BLaER1 treated with 17β-estradiol and CSF1 and Interleukin-3, amounts not matched to agents 10 nM and 100 nM (cell line): ENCODE data around the gene AGAP1.

Experiments used
- H3K27ac ChIP-seq, 11 experiments: shearing (Covaris generic); formaldehyde crosslinking; 2 replicates each; pipeline ENCODE4 v1.8.1; 2022
- H3K27me3 ChIP-seq, 11 experiments: shearing (Covaris generic); formaldehyde crosslinking; 2 replicates each; pipeline ENCODE4 v1.8.1; 2022
- H3K36me3 ChIP-seq, 11 experiments: shearing (Covaris generic); formaldehyde crosslinking; 2 replicates each; pipeline ENCODE4 v1.8.1; 2022
- H3K4me1 ChIP-seq, 10 experiments: shearing (Covaris generic); formaldehyde crosslinking; 2 replicates each; pipeline ENCODE4 v1.8.1; 2022
- H3K4me2 ChIP-seq, 11 experiments: shearing (Covaris generic); formaldehyde crosslinking; 2 replicates each; pipeline ENCODE4 v1.8.1; 2022
- H3K4me3 ChIP-seq, 10 experiments: shearing (Covaris generic); formaldehyde crosslinking; 2 replicates each; pipeline ENCODE4 v1.8.1; 2022
- H3K9ac ChIP-seq, 11 experiments: shearing (Covaris generic); formaldehyde crosslinking; 2 replicates each; pipeline ENCODE4 v1.8.1; 2022
- H3K9me3 ChIP-seq, 11 experiments: shearing (Covaris generic); formaldehyde crosslinking; replicated peaks in 1 of 11; 2 replicates each; pipeline ENCODE4 v1.8.1; 2022
- H4K20me1 ChIP-seq, 11 experiments: shearing (Covaris generic); formaldehyde crosslinking; 2 replicates each; pipeline ENCODE4 v1.8.1; 2022
- Cebpa-rat ChIP-seq, 11 experiments: shearing (Covaris generic); IDR thresholded peaks; 2 replicates each; pipeline ENCODE4 v1.8.1; 2022

Gene AGAP1

DNA sequence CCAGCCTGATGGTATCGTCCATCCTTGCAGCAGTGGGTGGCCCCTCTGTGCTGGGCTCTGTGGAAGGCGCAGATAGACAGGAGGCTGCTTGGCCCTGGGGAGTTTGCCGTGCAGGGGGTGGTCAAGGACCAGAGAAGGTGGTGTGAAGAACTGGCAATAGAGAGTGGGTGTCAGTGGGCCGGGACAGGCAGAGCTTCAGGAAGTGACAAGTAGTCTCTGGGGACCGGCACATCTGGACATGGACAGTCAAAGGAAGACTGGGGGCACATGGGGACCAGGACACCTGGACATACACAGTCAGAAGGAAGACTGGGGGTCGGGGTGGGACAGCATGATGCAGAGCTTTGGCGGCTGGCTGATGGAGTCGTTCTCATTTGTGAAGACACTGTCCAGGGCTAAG is 335.9 kb downstream of the AGAP1 start:
- Histone ChIP-seq H3K27me3 (no peaks in the 10 kb centered on the region), H3K27ac (no peak overlapping the region), H4K20me1 (no peaks in the 10 kb centered on the region; a peak in 1 of 22 replicates), H3K4me2 (no peak overlapping the region), H3K36me3 (peaks cover 0 to 85% (median 58%) of the 10 kb centered on the region in 11 experiments; a peak in 16 of 22 replicates), H3K4me3 (no peak overlapping the region), H3K9ac (no peak overlapping the region), H3K4me1 (0 out of 20 replicates have a peak, but pooled peaks cover 0 to 5% (median 0%) of the 10 kb centered on the region in 10 experiments), H3K9me3 (peaks cover 0 to 5% (median 0%) of the 10 kb centered on the region in 11 experiments; a peak in 1 of 22 replicates)
- TF ChIP-seq Cebpa-rat (IDR thresholded peaks at IDR 0.05) = no peak

DNA sequence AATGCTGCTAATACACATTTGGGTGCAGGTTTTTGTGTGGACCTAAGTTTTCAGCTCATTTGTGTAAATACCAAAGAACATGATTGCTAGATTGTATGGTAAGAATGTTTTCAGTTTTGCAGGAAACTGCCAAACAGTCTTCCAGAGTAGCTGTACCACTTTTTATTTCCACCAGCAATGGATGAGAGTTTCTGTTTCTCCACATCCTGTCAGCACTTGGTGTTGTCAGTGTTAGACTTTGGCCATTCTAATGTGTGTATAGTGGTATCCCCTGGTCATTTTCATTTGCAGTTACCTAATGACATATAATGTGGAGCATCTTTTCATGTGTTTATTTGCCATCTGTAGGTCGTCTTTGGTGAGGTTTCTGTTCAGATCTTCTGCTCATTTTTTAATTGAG is 337.9 kb downstream of the AGAP1 start:
- Histone ChIP-seq H3K9me3 (peaks cover 0 to 5% (median 0%) of the 10 kb centered on the region in 11 experiments; a peak in 1 of 22 replicates), H4K20me1 (peaks cover 0 to 4% (median 0%) of the 10 kb centered on the region in 11 experiments; a peak in 1 of 22 replicates), H3K27me3 (no peaks in the 10 kb centered on the region), H3K27ac (no peak overlapping the region), H3K4me2 (no peak overlapping the region), H3K4me1 (peaks cover 0 to 16% (median 0%) of the 10 kb centered on the region in 10 experiments; a peak in 5 of 20 replicates), H3K36me3 (peaks cover 0 to 78% (median 53%) of the 10 kb centered on the region in 11 experiments; a peak in 16 of 22 replicates), H3K9ac (no peak overlapping the region), H3K4me3 (no peak overlapping the region)
- no peak for TF ChIP-seq Cebpa-rat (IDR thresholded peaks at IDR 0.05)

DNA sequence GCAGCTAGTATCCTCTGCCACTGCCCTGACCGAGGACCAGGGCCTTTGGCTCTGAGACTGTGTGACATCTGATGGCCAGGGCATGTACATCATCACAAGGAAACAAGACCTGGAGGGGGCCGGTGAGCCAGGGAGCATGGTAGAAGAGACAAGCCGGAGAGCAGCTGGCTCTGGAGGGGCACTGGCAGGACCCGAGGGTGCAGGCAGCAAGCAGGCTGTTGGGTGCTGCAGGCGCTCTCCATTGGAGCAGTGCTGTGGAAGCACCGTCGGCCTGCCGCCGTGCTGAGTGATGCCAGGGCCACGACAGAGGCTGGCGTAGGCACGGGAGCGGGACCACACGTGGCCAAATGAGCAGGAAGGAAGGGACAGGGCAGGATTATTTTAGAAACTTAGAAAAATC is 339.1 kb downstream of the AGAP1 start:
- Histone ChIP-seq H3K27me3 (no peaks in the 10 kb centered on the region), H3K36me3 (peaks cover 0 to 68% (median 41%) of the 10 kb centered on the region in 11 experiments; a peak in 16 of 22 replicates), H3K4me1 (peaks cover 0 to 16% (median 0%) of the 10 kb centered on the region in 10 experiments; a peak in 5 of 20 replicates), H4K20me1 (peaks cover 0 to 4% (median 0%) of the 10 kb centered on the region in 11 experiments; a peak in 1 of 22 replicates), H3K4me3 (no peak overlapping the region), H3K9me3 (peaks cover 0 to 5% (median 0%) of the 10 kb centered on the region in 11 experiments; a peak in 1 of 22 replicates), H3K27ac (no peak overlapping the region), H3K4me2 (no peak overlapping the region), H3K9ac (no peak overlapping the region)
- no peak for TF ChIP-seq Cebpa-rat (IDR thresholded peaks at IDR 0.05)

DNA sequence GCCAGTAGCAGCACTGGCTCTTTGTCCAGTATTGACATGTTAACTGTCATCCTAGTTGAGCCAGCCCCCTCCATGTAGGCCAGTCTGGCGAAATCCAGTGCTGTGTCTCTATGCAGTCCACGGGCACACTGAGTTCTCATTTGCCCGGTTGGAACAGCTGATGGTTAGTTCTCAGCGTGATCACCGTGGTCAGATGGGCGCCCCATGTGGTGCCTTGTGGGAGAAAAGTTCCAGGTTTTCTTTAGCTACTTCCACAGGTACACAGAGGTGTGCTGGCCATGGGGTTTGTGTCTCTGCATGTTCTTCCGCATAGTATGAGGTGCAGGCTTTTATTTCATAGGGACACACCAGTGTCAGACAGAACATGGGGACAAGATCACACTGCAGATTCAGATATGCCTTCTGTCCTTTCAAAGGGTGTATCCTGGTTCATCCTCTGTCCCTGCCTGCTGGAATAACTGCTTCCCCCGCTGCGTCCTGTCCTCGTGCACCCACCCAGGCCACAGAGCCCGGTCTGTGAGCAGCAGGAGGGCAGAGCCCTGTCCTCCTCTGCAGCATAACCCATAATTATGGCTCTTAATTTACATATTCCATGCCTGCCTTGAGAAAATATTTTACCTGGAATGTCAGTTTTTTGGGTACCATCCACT is 340.3 kb downstream of the AGAP1 start:
- Histone ChIP-seq H3K27me3 (no peaks in the 10 kb centered on the region), H3K9ac (no peak overlapping the region), H3K4me3 (no peak overlapping the region), H3K4me1 (peaks cover 0 to 16% (median 0%) of the 10 kb centered on the region in 10 experiments; a peak in 5 of 20 replicates), H3K9me3 (peaks cover 0 to 5% (median 0%) of the 10 kb centered on the region in 11 experiments; a peak in 1 of 22 replicates), H3K36me3 (peaks cover 0 to 68% (median 30%) of the 10 kb centered on the region in 11 experiments; a peak in 15 of 22 replicates), H4K20me1 (peaks cover 0 to 4% (median 0%) of the 10 kb centered on the region in 11 experiments; a peak in 1 of 22 replicates), H3K4me2 (no peak overlapping the region), H3K27ac (no peak overlapping the region)
- no peak for TF ChIP-seq Cebpa-rat (IDR thresholded peaks at IDR 0.05)

DNA sequence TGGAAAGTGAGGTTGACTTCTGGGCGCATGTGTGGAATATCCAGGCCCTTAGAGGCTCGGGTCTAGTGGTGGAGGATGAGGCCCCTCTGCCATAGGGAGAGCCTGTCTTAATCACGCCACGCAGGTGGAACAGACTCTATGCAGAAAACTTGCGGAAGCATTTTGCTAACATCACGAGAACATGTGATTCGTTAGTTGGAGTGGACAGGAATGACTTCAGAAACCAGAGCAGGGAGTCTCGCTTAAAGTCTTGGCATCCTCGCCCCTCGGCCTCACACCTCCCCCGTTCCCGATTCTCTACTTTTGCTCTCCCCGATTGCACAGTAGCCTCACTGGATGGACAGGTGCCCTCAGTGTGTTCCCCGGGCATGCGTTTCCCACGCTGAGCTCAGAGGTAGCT is 340.9 kb downstream of the AGAP1 start:
- peaks cover 0 to 5% (median 0%) of the 10 kb centered on the region in 11 experiments; a peak in 1 of 22 replicates for H3K9me3 ChIP-seq
- H3K27me3 ChIP-seq = no peaks in the 10 kb centered on the region
- peaks cover 0 to 12% (median 0%) of the 10 kb centered on the region in 10 experiments; a peak in 5 of 20 replicates for H3K4me1 ChIP-seq
- peaks cover 0 to 64% (median 28%) of the 10 kb centered on the region in 11 experiments; a peak in 14 of 22 replicates for H3K36me3 ChIP-seq
- no peak overlapping the region for H3K27ac ChIP-seq
- no peak overlapping the region for H3K9ac ChIP-seq
- TF ChIP-seq Cebpa-rat (IDR thresholded peaks at IDR 0.05) = no peak
- H4K20me1 ChIP-seq = peaks cover 0 to 4% (median 0%) of the 10 kb centered on the region in 11 experiments; a peak in 1 of 22 replicates
- H3K4me2 ChIP-seq = no peak overlapping the region
- H3K4me3 ChIP-seq = no peak overlapping the region

DNA sequence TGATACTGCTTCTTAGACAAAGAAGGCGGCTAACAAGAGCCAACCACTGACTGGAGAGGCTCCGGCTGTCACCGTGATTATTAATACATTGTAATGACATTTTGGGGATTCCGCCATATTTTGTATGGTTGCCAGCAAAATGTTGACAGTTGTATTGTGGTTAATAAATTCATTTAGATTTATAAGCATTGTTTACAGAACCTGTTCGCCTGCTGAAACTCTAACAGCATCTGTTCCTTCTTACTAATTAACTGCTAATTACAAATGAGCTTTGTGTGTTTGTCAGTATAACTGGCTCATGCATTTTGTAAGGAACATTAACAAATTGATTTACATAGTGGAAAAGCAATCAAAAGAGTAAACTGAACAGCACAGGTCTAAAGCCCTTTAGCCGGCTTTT is 342.0 kb downstream of the AGAP1 start:
- Histone ChIP-seq H3K27ac (no peak overlapping the region), H3K9ac (no peak overlapping the region), H4K20me1 (peaks cover 0 to 5% (median 0%) of the 10 kb centered on the region in 11 experiments; a peak in 2 of 22 replicates), H3K36me3 (peaks cover 0 to 53% (median 17%) of the 10 kb centered on the region in 11 experiments; a peak in 14 of 22 replicates), H3K4me1 (peaks cover 0 to 11% (median 0%) of the 10 kb centered on the region in 10 experiments; a peak in 5 of 20 replicates), H3K9me3 (peaks cover 0 to 5% (median 0%) of the 10 kb centered on the region in 11 experiments; a peak in 1 of 22 replicates), H3K4me3 (no peak overlapping the region), H3K4me2 (no peak overlapping the region), H3K27me3 (no peaks in the 10 kb centered on the region)
- no peak for TF ChIP-seq Cebpa-rat (IDR thresholded peaks at IDR 0.05)

DNA sequence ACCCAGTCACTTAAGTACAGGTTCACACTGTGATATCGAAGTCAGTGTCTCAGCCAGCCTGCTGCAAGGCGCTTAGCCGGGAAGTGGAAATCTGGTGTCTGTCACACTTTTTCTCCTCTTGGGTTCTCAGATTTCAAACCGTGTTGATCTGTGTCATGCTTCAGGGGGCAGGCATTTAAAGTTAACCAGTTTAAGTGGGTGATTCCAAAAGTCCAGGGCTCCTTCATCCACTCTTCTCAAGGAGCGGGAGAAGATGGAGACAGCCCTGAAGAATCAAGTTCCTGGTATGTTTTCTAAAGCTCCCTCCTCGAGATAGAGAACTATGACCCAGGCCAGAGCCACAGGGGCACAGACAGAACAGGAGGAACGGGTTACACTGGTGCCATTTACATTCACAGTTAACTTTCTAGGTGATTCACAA is 342.7 kb downstream of the AGAP1 start:
- peaks cover 0 to 11% (median 0%) of the 10 kb centered on the region in 10 experiments; a peak in 5 of 20 replicates for H3K4me1 ChIP-seq

DNA sequence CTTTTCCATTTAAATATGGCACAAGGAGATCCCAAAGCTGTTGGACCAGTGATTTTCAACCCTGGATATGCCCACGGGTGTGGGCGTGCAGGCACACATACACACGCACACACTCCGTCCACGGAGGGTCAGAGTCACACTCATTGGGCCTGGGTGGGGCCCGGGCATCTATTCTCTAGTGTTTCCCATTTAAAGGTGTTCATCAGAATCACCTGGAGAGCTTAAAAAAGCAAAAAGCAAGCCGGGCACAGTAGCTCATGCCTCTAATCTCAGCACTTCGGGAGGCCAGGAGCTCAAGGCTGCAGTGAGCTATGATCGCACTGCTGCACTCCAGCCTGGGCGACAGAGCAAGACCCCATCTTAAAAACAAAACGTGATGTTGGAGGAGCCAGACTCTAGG is 345.4 kb downstream of the AGAP1 start:
- Histone ChIP-seq H3K4me2 (no peak overlapping the region), H4K20me1 (peaks cover 0 to 21% (median 0%) of the 10 kb centered on the region in 11 experiments; a peak in 3 of 22 replicates), H3K9ac (no peak overlapping the region), H3K4me1 (peaks cover 0 to 11% (median 0%) of the 10 kb centered on the region in 10 experiments; a peak in 5 of 20 replicates), H3K4me3 (no peak overlapping the region), H3K36me3 (peaks cover 0 to 34% (median 6%) of the 10 kb centered on the region in 11 experiments; a peak in 8 of 22 replicates), H3K9me3 (no peaks in the 10 kb centered on the region), H3K27ac (no peak overlapping the region), H3K27me3 (no peaks in the 10 kb centered on the region)
- TF ChIP-seq Cebpa-rat (IDR thresholded peaks at IDR 0.05) = no peak

More for the DNA sequence above, 342.7 kb downstream of the AGAP1 start:
- Histone ChIP-seq H3K4me2 (no peak overlapping the region), H3K27me3 (no peaks in the 10 kb centered on the region), H3K36me3 (peaks cover 0 to 50% (median 16%) of the 10 kb centered on the region in 11 experiments; a peak in 12 of 22 replicates), H3K9ac (no peak overlapping the region), H3K4me3 (no peak overlapping the region), H3K9me3 (peaks cover 0 to 4% (median 0%) of the 10 kb centered on the region in 11 experiments; a peak in 1 of 22 replicates), H4K20me1 (peaks cover 0 to 11% (median 0%) of the 10 kb centered on the region in 11 experiments; a peak in 2 of 22 replicates), H3K27ac (no peak overlapping the region)
- TF ChIP-seq Cebpa-rat (IDR thresholded peaks at IDR 0.05) = no peak

DNA sequence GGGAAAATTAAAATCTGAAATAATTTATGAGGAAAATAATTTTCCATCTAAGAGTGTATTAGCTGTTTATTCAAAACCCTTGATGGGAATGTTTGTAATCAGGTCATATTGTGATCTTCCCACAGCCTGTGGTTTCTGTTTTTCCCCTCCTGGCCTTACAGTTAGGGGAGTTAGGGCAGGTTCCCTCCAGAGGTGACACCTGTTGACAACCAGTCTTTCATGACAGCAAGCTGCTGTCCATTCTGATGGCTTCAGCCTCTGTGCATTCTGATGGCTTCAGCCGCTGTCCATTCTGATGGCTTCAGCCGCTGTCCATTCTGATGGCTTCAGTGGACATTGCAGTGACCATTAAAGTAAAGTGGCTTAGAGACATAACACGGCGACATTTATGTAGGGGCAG is 346.1 kb downstream of the AGAP1 start:
- no peaks in the 10 kb centered on the region for H3K9me3 ChIP-seq
- H3K27ac ChIP-seq = no peak overlapping the region
- H3K27me3 ChIP-seq = no peaks in the 10 kb centered on the region
- peaks cover 0 to 30% (median 5%) of the 10 kb centered on the region in 11 experiments; a peak in 8 of 22 replicates for H3K36me3 ChIP-seq
- H3K4me1 ChIP-seq = peaks cover 0 to 11% (median 0%) of the 10 kb centered on the region in 10 experiments; a peak in 5 of 20 replicates
- no peak for TF ChIP-seq Cebpa-rat (IDR thresholded peaks at IDR 0.05)
- no peak overlapping the region for H3K4me2 ChIP-seq
- H4K20me1 ChIP-seq = peaks cover 0 to 21% (median 0%) of the 10 kb centered on the region in 11 experiments; a peak in 4 of 22 replicates
- no peak overlapping the region for H3K4me3 ChIP-seq
- no peak overlapping the region for H3K9ac ChIP-seq
